Astrocyte of the spinal cord (primary cell): Measurements from ENCODE around the gene TRPC4AP.

Experiments
- DNase-seq: peaks from one replicate; pipeline ENCODE4 v3.0.0; 2011; ENCODE audit warnings: low read depth, low spot score
- H3K4me3 ChIP-seq: 2 replicates; pipeline ENCODE4 v1.5.1; 2011; ENCODE audit warnings: low read depth, mild to moderate bottlenecking, low read length, moderate library complexity
- in situ Hi-C: cut with HindIII; loops from 2 replicates; pipeline ENCODE4 v1.10.0; 2017; ENCODE audit warnings: low sequenced_read_pairs
- TF ChIP-seq, protein P1 (sequence below): IDR thresholded peaks from 2 replicates; pipeline ENCODE4 v1.5.1; 2012; ENCODE audit warnings: low read depth, mild to moderate bottlenecking, low read length, inconsistent platforms

The TRPC4AP gene

DNA sequence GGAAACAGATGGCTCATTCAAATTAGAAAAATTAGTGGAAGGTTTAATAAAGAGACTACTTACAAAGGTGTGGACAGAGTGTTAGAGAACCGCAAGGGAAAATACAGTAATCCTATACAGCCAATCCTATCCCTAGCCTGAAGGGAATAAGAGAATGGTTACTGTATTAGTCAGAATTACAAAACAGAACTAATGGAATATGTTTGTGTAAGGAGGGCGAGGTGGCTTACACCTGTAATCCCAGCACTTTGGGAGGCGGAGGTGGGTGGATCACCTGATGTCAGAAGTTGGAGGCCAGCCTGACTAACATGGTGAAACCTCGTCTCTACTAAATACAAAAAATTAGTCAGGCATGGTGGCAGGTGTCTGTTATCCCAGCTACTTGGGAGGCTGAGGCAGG, 16.3 kb upstream of the TRPC4AP start:
- TF ChIP-seq, protein P1, sequence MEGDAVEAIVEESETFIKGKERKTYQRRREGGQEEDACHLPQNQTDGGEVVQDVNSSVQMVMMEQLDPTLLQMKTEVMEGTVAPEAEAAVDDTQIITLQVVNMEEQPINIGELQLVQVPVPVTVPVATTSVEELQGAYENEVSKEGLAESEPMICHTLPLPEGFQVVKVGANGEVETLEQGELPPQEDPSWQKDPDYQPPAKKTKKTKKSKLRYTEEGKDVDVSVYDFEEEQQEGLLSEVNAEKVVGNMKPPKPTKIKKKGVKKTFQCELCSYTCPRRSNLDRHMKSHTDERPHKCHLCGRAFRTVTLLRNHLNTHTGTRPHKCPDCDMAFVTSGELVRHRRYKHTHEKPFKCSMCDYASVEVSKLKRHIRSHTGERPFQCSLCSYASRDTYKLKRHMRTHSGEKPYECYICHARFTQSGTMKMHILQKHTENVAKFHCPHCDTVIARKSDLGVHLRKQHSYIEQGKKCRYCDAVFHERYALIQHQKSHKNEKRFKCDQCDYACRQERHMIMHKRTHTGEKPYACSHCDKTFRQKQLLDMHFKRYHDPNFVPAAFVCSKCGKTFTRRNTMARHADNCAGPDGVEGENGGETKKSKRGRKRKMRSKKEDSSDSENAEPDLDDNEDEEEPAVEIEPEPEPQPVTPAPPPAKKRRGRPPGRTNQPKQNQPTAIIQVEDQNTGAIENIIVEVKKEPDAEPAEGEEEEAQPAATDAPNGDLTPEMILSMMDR: no peak
- H3K4me3 ChIP-seq: no peak overlapping the region
- in situ Hi-C loops: no loop called here
- DNase-seq: no peak

DNA sequence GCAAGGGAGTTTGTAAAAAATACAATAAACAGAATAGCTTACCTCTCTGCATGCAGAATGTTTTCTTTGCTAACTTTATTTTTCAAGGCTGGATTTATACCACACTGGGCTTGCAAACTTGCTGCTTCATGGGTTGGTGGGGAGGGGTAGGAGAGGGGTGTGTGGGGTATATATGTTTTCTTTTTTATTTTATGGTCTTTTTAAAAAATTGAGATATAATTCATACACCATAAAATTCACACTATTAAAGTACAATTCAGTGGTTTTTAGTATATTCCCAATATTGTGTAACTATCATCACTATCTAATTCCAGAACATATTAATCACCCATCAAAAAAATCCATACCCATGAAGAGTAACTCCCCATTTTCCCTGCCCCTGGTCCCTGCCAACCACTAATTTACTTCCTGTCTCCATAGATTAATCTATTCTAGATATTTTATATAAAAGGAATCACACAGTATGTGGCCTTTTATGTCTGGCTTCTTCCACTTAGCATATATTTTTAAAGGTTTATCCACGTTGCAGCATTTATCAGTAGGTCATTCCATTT, 14.3 kb upstream of the TRPC4AP start:
- no peak for DNase-seq
- H3K4me3 ChIP-seq: no peak overlapping the region
- in situ Hi-C loops: no loop called here
- TF ChIP-seq, protein P1: no peak

DNA sequence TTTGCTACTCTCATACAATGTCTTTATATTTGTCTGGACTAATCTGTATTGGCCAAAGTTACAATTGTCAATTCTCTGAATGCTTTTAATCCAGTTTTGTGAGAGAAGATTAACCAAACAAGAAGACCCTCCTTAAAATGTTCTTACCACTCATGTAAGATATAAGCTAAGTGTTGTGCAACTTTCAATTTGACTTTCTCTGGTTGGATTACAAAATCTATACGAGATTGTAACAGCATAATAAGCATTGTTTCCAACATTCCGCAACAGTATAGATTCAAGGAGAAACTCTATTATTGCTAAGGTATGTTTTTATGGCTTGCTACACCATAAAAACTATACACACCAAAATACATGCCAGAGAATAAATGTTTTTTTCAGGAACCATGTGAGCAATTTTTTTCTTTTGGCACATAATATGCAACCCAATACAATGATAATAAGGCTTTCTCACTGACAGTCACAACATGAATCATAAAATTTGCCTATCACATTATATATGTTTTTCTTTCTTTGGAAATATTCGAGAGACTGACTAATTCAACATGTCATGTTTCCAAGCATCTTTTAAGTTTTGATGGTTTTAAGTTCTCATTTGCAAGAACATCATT, 12.2 kb upstream of the TRPC4AP start:
- in situ Hi-C loops: no loop called here
- DNase-seq: no peak
- TF ChIP-seq, protein P1: no peak
- H3K4me3 ChIP-seq: no peak overlapping the region

DNA sequence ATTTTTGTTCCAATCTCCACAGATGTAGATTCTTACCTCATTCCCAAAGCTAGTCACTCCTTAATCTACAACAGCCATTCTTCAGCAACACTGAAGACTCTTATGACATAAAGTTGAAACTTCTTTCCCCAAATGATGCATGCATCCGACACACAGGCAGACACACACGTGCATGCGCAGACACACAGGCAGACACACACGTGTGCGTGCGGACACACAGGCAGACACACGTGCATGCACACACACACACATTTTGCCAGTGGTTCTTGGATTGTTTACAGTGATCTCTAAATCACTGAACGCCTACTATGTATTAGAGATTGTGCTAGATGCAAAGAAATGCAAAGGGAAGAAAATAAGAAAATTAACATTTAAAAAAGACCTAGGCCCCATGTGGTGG, 9.0 kb upstream of the TRPC4AP start:
- H3K4me3 ChIP-seq: no peak overlapping the region
- no peak for DNase-seq
- TF ChIP-seq, protein P1: no peak
- in situ Hi-C loops: no loop called here

DNA sequence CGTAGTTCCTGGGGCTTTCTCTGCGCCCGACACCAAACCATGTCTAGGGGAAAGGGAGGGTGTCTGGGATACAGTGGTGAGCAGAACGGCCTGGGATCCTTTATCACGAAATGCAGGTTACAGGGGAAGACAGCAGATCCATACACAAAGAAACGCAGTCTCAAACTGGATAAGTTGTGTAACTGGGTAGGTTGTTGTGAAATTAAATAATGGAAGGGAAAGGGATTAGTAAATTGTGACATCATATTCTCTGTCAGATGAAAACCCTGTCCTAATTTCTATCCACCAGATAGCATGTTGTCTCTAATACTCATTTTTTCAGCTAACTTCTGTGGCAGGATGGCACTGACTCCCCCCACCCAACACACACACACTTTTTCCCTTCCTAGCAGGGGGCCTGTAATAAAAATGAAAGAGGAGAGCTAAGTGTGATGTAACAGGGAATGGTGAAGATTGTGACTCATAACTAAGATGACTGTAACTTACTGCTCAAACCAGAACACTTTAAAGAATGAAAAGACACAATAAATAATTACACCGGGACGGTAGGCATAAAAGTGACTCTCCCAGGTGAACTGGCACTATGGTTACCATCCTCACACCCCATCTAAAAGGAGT, 769 bp upstream of the TRPC4AP start:
- no peak overlapping the region for H3K4me3 ChIP-seq
- TF ChIP-seq, protein P1: no peak
- DNase-seq: peak; percentile 82
- in situ Hi-C loops: no loop called here

DNA sequence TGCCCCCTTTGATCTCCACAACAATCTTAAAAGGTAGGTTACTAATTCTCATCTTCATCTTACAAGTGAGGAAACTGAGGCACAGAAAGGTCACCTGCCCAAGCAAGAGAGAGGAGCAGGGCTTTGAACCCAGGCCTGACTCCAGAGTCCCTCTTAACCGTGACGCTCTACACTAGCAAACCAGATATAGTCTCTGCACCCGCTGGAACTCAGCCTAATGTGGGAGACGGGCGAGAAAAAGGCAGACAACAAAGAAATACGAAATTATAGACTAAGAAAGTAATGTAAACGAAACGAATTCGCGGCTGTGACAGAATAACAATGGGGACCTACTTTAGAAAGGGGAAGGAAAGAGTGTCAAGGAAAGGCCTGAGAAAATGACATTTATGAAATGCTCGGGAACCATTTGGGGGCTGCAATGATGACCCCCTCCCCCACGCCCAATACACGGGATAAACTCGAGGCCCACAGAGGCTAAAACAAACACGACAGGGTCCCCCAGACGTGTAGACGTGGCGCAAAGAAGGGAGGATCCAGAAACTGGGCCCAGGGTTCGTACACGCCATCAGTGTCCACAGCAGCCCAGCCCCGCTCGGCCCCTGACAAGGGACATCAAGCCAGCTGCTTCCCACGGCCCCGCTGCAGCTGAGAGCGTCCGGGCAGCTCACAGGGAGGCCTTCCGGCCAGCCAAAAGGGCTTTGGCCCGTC, 637 bp downstream of the TRPC4AP start:
- no peak for DNase-seq
- H3K4me3 ChIP-seq: peak overlapping the region; percentile 87
- TF ChIP-seq, protein P1: no peak
- in situ Hi-C loops: no loop called here
